ENCODE measurements around the gene MPND. TPM values are rescaled to one million over a fixed set of nuclear protein-coding genes. Genes with fewer than 3 reads are reported as not detected.
A peak's percentile ranks its signal among the peaks of the same experiment; 100 is the strongest.

The MPND gene
- total RNA-seq, 4 donors from 2014 or later: 8.3 to 26.1 (median 20.8) TPM

DNA sequence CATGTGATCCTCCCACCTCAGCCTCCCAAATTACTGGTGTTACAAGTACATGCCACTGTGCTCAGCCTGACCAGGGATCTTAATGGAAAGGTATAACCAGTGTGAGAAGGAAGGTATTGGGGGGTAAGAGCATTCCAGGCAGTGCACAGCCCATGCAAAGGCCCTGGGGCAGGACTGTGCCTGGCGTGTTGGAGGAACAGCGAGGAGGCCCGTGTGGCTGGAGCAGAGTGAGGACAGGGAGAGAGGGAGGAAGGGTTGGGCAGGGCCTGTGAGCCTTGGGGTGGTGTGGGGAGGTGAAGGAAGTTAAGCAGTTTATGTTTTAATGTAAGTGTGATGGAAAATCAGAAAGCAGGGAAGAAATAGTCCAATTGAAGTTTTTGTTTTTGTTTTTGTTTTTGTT is 42.8 kb upstream of the MPND start:
- Histone ChIP-seq H3K4me1 (peaks cover 0 to 7% (median 3%) of the 10 kb centered on the region in 4 donors), H3K9me3 (no peaks in the 10 kb centered on the region), H3K4me3 (no peak overlapping the region), H3K27ac (no peak overlapping the region), H3K36me3 (no peaks in the 10 kb centered on the region), H3K27me3 (no peaks in the 10 kb centered on the region)
- TF ChIP-seq, protein P1, sequence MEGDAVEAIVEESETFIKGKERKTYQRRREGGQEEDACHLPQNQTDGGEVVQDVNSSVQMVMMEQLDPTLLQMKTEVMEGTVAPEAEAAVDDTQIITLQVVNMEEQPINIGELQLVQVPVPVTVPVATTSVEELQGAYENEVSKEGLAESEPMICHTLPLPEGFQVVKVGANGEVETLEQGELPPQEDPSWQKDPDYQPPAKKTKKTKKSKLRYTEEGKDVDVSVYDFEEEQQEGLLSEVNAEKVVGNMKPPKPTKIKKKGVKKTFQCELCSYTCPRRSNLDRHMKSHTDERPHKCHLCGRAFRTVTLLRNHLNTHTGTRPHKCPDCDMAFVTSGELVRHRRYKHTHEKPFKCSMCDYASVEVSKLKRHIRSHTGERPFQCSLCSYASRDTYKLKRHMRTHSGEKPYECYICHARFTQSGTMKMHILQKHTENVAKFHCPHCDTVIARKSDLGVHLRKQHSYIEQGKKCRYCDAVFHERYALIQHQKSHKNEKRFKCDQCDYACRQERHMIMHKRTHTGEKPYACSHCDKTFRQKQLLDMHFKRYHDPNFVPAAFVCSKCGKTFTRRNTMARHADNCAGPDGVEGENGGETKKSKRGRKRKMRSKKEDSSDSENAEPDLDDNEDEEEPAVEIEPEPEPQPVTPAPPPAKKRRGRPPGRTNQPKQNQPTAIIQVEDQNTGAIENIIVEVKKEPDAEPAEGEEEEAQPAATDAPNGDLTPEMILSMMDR (IDR thresholded peaks at IDR 0.05): no peak
- no peak for TF ChIP-seq POLR2A (IDR thresholded peaks at IDR 0.05)
- no peak for DNase-seq

DNA sequence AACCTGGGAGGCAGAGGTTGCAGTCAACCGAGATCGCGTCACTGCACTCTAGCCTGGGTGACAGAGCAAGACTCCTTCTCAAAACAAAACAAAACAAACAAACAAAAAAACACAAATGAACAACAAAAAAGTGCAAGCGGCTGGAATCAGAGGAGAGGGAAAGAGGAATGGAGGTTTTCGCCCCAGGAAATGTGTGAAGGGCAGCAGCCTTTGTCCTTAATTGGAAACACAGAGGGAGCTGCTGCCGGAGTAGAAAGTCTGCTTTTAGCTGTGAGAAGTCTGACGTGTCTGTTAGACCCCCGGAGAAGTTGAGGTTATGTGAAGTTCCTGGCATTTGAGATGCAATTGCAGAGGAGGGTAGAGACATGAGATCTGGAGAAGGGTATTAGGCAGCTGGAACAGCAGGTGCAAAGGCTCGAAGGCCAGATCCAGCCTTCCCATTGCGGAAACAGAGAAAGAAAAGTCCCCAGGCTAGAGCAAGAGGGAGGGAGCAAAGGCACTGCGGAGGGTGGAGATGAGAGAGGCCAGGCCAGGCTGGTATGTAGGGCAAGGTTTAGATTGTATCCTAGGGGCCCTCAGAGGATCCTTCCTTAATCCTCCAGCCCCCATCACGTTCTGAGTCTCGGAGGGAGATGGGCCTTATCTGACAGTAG is 41.6 kb upstream of the MPND start:
- peak overlapping the region in 2 of 4 donors; percentile 3 to 11 for H3K4me3 ChIP-seq
- no peak for DNase-seq
- no peaks in the 10 kb centered on the region for H3K27me3 ChIP-seq
- peaks cover 0 to 7% (median 3%) of the 10 kb centered on the region in 4 donors for H3K4me1 ChIP-seq
- peak overlapping the region in 2 of 4 donors; percentile 33 to 38 for H3K27ac ChIP-seq
- no peak for TF ChIP-seq POLR2A (IDR thresholded peaks at IDR 0.05)
- TF ChIP-seq, protein P1 (IDR thresholded peaks at IDR 0.05): no peak
- no peaks in the 10 kb centered on the region for H3K9me3 ChIP-seq
- H3K36me3 ChIP-seq: no peaks in the 10 kb centered on the region

DNA sequence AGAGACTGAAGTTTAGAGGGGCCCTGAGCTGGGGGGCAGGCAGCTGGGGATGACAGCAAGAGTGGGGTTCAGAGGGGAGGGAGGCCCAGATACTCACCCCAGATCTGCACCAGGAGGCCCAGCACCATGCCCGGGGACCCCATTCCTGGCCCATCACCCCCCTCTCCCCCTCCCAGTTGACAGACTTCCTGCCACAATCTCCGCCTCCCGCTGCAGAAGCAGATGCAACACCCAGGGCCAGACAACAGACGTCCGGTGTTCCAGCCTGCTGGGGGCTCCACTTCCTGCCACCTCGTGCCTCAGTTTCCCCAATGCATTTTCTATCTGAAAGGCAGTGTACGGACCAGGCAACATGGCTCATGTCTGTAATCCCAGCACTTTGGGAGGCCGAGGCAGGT is 41.1 kb upstream of the MPND start, which contains the start of gene TMIGD2:
Gene TMIGD2 (minus strand): TSS at position 147 of the 398 bp plus-strand sequence. CDS start 4 bp downstream, at position 143.
- H3K27me3 ChIP-seq: no peaks in the 10 kb centered on the region
- H3K36me3 ChIP-seq: no peaks in the 10 kb centered on the region
- DNase-seq: no peak
- H3K27ac ChIP-seq: peak within 1 kb of the TSS in 2 of 4 donors; percentile 33 to 42
- TF ChIP-seq, protein P1 (IDR thresholded peaks at IDR 0.05): no peak
- TF ChIP-seq POLR2A (IDR thresholded peaks at IDR 0.05): no peak
- no peaks in the 10 kb centered on the region for H3K9me3 ChIP-seq
- H3K4me1 ChIP-seq: peaks cover 0 to 7% (median 3%) of the 10 kb centered on the region in 4 donors
- H3K4me3 ChIP-seq: peak within 1 kb of the TSS in 2 of 4 donors; percentile 3 to 11

DNA sequence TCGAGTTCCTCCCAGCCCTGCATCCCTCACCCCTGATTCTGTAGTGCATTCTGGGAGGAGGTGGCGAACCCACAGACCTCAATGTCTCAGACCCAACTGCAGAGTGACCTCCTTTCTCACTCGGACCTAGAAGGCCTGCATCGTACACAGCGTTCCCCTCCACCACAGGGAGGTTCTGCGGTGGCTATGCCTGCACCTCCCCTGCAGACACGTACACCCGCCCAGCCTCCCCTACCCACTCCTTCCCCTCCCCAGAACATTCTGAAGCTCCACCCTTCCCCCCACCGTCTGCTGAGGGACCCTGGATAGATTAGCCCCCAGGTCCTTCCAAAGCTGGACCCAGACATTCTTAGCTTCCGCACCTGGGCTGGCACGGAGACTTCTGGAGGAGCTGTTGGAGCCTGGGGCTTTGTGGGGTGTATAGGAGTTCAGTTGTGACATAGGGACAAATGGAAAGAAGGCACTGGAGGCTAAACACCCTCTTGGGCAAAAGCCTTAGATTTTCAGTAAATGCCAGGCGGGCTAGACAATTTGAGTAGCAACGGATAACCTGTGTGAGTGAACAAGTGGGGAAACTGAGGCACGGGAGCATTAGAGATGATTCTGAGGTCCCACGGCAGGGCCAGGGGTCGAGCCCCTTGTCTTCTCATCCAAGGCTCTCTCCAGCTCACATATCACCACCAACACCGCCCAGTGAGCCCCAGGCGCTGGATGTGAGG is 39.4 kb upstream of the MPND start:
- Histone ChIP-seq H3K4me1 (peaks cover 0 to 7% (median 3%) of the 10 kb centered on the region in 4 donors), H3K27me3 (no peaks in the 10 kb centered on the region), H3K9me3 (no peaks in the 10 kb centered on the region), H3K4me3 (peak overlapping the region; percentile 24 to 59 (median 44)), H3K36me3 (no peaks in the 10 kb centered on the region), H3K27ac (peak overlapping the region in 3 of 4 donors; percentile 1 to 41 (median 25))
- TF ChIP-seq POLR2A (IDR thresholded peaks at IDR 0.05): no peak
- TF ChIP-seq, protein P1 (IDR thresholded peaks at IDR 0.05): no peak
- peak in 2 of 3 donors; percentile 18 to 73 for DNase-seq

DNA sequence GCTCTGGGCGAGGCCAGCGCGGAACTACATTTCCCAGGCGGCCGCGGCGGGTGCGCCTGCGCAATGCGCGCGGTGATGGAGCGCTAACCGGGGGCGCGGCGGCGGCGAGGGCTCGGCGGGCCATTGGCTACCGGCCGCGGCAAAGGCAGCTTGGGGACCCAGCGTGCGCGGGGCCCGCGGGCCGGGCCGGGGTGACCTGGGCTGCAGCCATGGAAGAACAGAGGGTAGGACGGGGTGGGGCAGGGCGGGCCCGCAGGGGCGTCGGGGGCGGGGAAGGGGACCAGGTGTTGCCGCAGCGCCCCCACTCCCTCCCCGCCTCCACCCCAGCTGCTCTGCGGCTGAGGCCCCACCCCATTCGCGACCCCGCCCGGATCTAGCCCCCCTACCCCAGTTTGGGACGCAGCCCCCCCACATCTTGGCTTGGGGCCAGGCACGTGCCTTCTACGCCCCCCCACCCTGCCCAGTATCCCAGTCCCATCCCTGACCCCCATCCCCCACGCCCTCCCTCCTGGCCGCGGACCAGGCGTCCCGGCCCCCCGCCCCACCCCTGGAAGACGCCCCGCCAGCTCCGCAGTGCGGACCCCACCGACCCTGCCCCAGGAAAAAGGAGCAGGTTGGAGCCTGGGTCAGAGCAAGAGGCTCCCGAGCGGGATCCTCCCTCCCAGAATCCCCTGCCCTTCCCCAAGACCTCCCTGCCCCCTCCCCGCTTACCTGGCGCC is 38.7 kb upstream of the MPND start, which contains the start of gene FSD1:
Gene FSD1 (plus strand): TSS at position 61 of the 719 bp plus-strand sequence. CDS start 149 bp downstream, at position 210.
- peak within 1 kb of the TSS; percentile 24 to 59 (median 44) for H3K4me3 ChIP-seq
- peak within 1 kb of the TSS in 3 of 4 donors; percentile 1 to 41 (median 25) for H3K27ac ChIP-seq
- TF ChIP-seq, protein P1 (IDR thresholded peaks at IDR 0.05): no peak
- TF ChIP-seq POLR2A (IDR thresholded peaks at IDR 0.05): no peak
- peak in 2 of 3 donors; percentile 42 to 68 for DNase-seq
- no peaks in the 10 kb centered on the region for H3K27me3 ChIP-seq
- peaks cover 0 to 7% (median 3%) of the 10 kb centered on the region in 4 donors for H3K4me1 ChIP-seq
- H3K9me3 ChIP-seq: no peaks in the 10 kb centered on the region
- no peaks in the 10 kb centered on the region for H3K36me3 ChIP-seq

Data from Peyer's patch (tissue), 4 donors.